Mammary epithelial cell (primary cell): Measurements from ENCODE around the gene DSCAML1.

ENCODE experiments used
- EZH2 ChIP-seq: IDR thresholded peaks from 2 replicates; pipeline ENCODE4 v1.6.1; 2012; ENCODE audit warnings: low read length, inconsistent platforms, borderline replicate concordance
- TF ChIP-seq, protein P1 (sequence below), 2 donors: IDR thresholded peaks in 1 of 2; conservative IDR thresholded peaks in 1 of 2; 2 replicates each; pipeline ENCODE4 v1.5.1; 2011 to 2012; ENCODE audit warnings: inconsistent platforms in 2 of 2, low read length in 2 of 2, mild to moderate bottlenecking in 2 of 2, control low read depth in 1 of 2, low read depth in 1 of 2; ENCODE audit not compliant: insufficient read depth in 1 of 2; ENCODE audit errors: extremely low read depth in 1 of 2

GRCh38 chr11:117449111-117449693 is 347.8 kb downstream of the DSCAML1 start:
- TF ChIP-seq, protein P1, sequence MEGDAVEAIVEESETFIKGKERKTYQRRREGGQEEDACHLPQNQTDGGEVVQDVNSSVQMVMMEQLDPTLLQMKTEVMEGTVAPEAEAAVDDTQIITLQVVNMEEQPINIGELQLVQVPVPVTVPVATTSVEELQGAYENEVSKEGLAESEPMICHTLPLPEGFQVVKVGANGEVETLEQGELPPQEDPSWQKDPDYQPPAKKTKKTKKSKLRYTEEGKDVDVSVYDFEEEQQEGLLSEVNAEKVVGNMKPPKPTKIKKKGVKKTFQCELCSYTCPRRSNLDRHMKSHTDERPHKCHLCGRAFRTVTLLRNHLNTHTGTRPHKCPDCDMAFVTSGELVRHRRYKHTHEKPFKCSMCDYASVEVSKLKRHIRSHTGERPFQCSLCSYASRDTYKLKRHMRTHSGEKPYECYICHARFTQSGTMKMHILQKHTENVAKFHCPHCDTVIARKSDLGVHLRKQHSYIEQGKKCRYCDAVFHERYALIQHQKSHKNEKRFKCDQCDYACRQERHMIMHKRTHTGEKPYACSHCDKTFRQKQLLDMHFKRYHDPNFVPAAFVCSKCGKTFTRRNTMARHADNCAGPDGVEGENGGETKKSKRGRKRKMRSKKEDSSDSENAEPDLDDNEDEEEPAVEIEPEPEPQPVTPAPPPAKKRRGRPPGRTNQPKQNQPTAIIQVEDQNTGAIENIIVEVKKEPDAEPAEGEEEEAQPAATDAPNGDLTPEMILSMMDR (conservative IDR thresholded peaks at IDR 0.05 in 1 of 2, IDR thresholded peaks at IDR 0.05 in 1 of 2; ENCODE audit: extremely low read depth in 1 of 2, insufficient read depth in 1 of 2, low read depth in 1 of 2, low read length in 2 of 2) = no peak
- no peak for TF ChIP-seq EZH2
